GM12801 (cell line): ENCODE results near the gene OLFM1.

Experiments
- TF ChIP-seq, protein P1 (sequence below): IDR thresholded peaks from one replicate; pipeline ENCODE4 v1.5.1; 2011; ENCODE audit warnings: control low read depth; ENCODE audit not compliant: insufficient read length; ENCODE audit errors: extremely low read depth

OLFM1 gene

GRCh38 chr9:135152614-135153334 is 65.3 kb downstream of the OLFM1 start:
- TF ChIP-seq, protein P1, sequence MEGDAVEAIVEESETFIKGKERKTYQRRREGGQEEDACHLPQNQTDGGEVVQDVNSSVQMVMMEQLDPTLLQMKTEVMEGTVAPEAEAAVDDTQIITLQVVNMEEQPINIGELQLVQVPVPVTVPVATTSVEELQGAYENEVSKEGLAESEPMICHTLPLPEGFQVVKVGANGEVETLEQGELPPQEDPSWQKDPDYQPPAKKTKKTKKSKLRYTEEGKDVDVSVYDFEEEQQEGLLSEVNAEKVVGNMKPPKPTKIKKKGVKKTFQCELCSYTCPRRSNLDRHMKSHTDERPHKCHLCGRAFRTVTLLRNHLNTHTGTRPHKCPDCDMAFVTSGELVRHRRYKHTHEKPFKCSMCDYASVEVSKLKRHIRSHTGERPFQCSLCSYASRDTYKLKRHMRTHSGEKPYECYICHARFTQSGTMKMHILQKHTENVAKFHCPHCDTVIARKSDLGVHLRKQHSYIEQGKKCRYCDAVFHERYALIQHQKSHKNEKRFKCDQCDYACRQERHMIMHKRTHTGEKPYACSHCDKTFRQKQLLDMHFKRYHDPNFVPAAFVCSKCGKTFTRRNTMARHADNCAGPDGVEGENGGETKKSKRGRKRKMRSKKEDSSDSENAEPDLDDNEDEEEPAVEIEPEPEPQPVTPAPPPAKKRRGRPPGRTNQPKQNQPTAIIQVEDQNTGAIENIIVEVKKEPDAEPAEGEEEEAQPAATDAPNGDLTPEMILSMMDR = no peak

DNA sequence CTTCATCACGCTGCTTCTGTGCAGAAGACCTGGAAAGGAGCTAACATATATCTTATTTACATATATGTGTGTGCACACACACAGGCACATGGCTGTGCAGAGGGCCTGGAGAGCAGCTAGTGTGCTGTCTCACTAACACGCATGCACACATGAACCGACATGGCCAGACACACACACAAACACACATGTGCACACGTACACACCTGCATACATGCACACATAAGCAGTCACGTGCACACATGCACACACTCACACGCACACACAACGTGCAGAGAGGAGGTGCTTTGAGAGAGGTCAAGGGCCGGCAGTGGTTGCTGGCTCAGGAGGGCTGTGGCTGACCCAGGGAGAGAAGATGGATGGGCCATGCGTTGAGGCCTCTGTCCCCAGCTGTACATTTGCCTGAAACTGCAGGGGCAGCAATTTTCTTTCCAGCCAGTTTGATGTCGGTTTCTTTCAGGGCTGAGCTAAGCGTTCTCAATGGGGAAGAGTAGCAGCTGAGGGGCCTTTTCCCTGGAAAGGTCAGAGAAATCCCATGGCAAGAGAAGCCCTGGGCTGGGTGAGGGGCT is 66.7 kb downstream of the OLFM1 start:
- TF ChIP-seq, protein P1 = no peak

DNA sequence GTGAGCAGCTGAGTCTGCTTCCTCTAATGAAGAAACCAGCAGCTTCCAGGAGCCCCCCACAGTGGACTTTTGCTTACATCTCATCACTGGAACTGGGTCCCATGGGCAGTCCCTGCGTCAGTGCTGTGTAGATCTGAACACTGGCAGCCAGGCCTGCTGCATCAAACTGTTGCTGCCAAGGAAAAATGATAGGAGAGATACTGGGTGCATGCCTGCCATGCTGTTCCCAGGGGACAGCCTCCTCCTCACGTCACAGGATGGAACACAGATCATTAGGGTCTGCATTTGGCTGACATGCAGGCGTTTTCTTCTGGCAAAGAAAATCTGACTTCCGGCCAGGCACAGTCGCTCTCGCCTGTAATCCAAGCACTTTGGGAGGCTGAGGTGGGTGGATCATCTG is 67.9 kb downstream of the OLFM1 start:
- TF ChIP-seq, protein P1 = no peak

- TF ChIP-seq, protein P1 = no peak
These were observed 69.3 kb downstream of the OLFM1 start for GRCh38 chr9:135156525-135157510.

GRCh38 chr9:135157856-135158563 is 70.5 kb downstream of the OLFM1 start:
- TF ChIP-seq, protein P1 = no peak

DNA sequence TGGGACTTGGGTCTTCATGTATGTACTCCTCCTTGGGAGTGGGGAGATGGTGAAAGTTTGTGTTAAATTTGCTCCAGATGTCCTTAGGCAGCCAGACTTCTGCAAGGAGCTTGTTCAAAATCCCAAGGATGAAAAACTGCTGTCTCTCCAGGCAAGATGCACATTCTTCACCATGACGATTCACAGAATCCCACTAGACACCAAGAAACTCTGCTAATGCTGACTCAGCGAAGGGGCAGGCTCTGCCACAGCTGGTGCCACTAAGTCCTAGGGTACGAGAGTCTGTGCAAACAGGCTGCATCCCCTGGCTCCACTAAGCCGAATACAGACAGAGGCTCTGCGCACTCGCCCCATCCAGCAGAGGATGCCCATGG is 71.1 kb downstream of the OLFM1 start:
- TF ChIP-seq, protein P1 = no peak
